ENCODE results near the gene CTDNEP1.

DNA sequence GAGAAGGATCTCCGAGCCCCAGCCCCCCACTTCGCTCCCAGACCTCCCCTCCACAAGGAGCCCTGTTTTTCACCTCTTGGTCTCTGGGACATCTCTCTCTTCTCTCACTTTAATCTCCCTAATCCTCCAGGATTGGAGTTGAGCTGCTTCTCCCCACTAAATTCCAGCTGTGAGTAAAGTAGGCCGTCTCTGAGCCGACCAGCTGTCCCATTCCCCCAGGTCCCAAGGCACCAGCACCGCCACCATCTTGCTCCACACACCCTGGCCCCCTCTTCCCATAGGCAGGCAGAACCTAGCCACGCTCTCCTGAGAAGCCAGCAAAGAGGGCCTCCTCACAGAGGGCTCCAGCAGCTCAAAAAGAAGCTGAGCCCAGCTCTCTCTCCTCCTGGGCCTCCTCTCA, 32.8 kb downstream of the CTDNEP1 start:
- TF ChIP-seq, protein P1, sequence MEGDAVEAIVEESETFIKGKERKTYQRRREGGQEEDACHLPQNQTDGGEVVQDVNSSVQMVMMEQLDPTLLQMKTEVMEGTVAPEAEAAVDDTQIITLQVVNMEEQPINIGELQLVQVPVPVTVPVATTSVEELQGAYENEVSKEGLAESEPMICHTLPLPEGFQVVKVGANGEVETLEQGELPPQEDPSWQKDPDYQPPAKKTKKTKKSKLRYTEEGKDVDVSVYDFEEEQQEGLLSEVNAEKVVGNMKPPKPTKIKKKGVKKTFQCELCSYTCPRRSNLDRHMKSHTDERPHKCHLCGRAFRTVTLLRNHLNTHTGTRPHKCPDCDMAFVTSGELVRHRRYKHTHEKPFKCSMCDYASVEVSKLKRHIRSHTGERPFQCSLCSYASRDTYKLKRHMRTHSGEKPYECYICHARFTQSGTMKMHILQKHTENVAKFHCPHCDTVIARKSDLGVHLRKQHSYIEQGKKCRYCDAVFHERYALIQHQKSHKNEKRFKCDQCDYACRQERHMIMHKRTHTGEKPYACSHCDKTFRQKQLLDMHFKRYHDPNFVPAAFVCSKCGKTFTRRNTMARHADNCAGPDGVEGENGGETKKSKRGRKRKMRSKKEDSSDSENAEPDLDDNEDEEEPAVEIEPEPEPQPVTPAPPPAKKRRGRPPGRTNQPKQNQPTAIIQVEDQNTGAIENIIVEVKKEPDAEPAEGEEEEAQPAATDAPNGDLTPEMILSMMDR (IDR thresholded peaks at IDR 0.05): no peak
- no peak for TF ChIP-seq POLR2A (IDR thresholded peaks at IDR 0.05)
- TF ChIP-seq EP300 (IDR thresholded peaks at IDR 0.05): no peak
